Loucy (cell line): ENCODE results near the gene KSR2.

Experiments used
- EZH2phosphoT487 ChIP-seq: fragments of 200-600 bp; IDR thresholded peaks from 2 replicates; pipeline ENCODE4 v1.6.1; 2018; ENCODE audit warnings: antibody characterized with exemption, mild to moderate bottlenecking, moderate library complexity, borderline replicate concordance
- TF ChIP-seq, protein P1 (sequence below): fragments of 200-600 bp; sonication (generic); conservative IDR thresholded peaks from 2 replicates; pipeline ENCODE4 v1.5.1; 2014; ENCODE audit warnings: mild to moderate bottlenecking, antibody characterized with exemption, low read length

GRCh38 chr12:117896009-117896408, 72.8 kb downstream of the KSR2 start:
- TF ChIP-seq, protein P1, sequence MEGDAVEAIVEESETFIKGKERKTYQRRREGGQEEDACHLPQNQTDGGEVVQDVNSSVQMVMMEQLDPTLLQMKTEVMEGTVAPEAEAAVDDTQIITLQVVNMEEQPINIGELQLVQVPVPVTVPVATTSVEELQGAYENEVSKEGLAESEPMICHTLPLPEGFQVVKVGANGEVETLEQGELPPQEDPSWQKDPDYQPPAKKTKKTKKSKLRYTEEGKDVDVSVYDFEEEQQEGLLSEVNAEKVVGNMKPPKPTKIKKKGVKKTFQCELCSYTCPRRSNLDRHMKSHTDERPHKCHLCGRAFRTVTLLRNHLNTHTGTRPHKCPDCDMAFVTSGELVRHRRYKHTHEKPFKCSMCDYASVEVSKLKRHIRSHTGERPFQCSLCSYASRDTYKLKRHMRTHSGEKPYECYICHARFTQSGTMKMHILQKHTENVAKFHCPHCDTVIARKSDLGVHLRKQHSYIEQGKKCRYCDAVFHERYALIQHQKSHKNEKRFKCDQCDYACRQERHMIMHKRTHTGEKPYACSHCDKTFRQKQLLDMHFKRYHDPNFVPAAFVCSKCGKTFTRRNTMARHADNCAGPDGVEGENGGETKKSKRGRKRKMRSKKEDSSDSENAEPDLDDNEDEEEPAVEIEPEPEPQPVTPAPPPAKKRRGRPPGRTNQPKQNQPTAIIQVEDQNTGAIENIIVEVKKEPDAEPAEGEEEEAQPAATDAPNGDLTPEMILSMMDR: no peak
- no peak for TF ChIP-seq EZH2phosphoT487
